ENCODE measurements around the gene CDR2. TPM values are rescaled to one million over a fixed set of nuclear protein-coding genes. Genes with fewer than 3 reads are reported as not detected.

Gene CDR2
- polyA plus RNA-seq, 4 donors: 14.2 to 50.3 (median 45.4) TPM

DNA sequence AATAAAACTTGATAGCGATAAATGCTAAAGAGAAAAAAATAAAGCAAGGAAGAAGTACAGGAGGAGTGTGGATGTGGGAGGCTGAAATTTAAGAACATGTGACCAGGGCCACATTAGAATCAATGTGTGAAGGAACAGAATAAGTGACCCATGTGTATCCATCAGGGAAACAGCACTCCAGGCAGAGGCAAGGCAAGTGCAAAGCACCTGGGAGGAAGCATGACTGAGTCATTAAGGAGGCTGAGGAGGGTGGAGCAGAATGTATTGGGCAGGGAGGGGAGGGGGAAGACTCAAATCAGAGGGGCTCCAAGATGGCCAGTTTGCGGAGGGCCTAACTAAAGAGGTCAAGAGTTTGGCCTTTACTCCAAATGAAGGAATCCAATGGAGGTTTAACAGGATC is 8.0 kb downstream of the CDR2 start:
- peaks cover 10 to 30% (median 17%) of the 10 kb centered on the region in 3 donors for H3K4me1 ChIP-seq (ENCODE audit: control insufficient read depth in 3 of 3, insufficient read depth in 2 of 3, low read depth in 1 of 3, low read length in 2 of 3)
- 95 to 100% (median 96%) methylated on average over 2 of the region's 2 CpGs for WGBS, 3 donors
- FAIRE-seq: no peak

DNA sequence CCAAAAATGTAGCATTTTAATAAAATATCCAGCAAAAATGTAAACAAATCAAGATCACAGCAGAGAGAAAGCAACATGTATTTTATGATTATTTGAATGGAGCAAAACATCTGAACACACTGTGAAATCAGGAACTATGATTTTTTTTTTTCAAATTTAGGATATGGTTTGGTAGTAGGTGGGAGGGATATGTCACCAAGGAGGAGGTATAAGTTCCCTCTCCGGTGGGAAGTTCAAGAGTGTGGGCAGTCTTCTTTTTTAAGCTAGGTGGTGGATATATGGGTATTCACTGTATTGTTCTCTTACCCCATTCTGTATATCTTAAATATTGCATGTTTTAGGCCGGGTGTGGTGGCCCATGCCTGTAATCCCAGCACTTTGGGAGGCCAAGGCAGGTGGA is 10.2 kb downstream of the CDR2 start:
- WGBS, 3 donors: 92 to 95% (median 92%) methylated on average over 2 of the region's 2 CpGs
- no peak overlapping the region for H3K27ac ChIP-seq (ENCODE audit: low read depth in 1 of 3, low read length in 2 of 3)
- FAIRE-seq: no peak
- H3K27me3 ChIP-seq (ENCODE audit: control insufficient read depth in 3 of 3, insufficient read depth in 3 of 3, low read length in 3 of 3): no peaks in the 10 kb centered on the region
- no peaks in the 10 kb centered on the region for H3K9me3 ChIP-seq (ENCODE audit: control insufficient read depth in 2 of 2, insufficient read depth in 1 of 2, low read depth in 1 of 2, low read length in 1 of 2)
- no peak overlapping the region for H3K4me3 ChIP-seq (ENCODE audit: low read depth in 1 of 3, low read length in 3 of 3)
- H3K36me3 ChIP-seq (ENCODE audit: control insufficient read depth in 3 of 3, insufficient read depth in 2 of 3, low read depth in 1 of 3, low read length in 3 of 3): peaks cover 11 to 23% (median 21%) of the 10 kb centered on the region in 3 donors
- peaks cover 9 to 10% (median 10%) of the 10 kb centered on the region in 3 donors for H3K4me1 ChIP-seq (ENCODE audit: control insufficient read depth in 3 of 3, insufficient read depth in 2 of 3, low read depth in 1 of 3, low read length in 2 of 3)
- no peak for DNase-seq

More for the DNA sequence above, 8.0 kb downstream of the CDR2 start:
- no peaks in the 10 kb centered on the region for H3K27me3 ChIP-seq (ENCODE audit: control insufficient read depth in 3 of 3, insufficient read depth in 3 of 3, low read length in 3 of 3)
- H3K27ac ChIP-seq (ENCODE audit: low read depth in 1 of 3, low read length in 2 of 3): no peak overlapping the region
- no peak for DNase-seq
- no peak overlapping the region for H3K4me3 ChIP-seq (ENCODE audit: low read depth in 1 of 3, low read length in 3 of 3)
- H3K9me3 ChIP-seq (ENCODE audit: control insufficient read depth in 2 of 2, insufficient read depth in 1 of 2, low read depth in 1 of 2, low read length in 1 of 2): no peaks in the 10 kb centered on the region
- H3K36me3 ChIP-seq (ENCODE audit: control insufficient read depth in 3 of 3, insufficient read depth in 2 of 3, low read depth in 1 of 3, low read length in 3 of 3): peaks cover 9 to 23% (median 23%) of the 10 kb centered on the region in 3 donors

DNA sequence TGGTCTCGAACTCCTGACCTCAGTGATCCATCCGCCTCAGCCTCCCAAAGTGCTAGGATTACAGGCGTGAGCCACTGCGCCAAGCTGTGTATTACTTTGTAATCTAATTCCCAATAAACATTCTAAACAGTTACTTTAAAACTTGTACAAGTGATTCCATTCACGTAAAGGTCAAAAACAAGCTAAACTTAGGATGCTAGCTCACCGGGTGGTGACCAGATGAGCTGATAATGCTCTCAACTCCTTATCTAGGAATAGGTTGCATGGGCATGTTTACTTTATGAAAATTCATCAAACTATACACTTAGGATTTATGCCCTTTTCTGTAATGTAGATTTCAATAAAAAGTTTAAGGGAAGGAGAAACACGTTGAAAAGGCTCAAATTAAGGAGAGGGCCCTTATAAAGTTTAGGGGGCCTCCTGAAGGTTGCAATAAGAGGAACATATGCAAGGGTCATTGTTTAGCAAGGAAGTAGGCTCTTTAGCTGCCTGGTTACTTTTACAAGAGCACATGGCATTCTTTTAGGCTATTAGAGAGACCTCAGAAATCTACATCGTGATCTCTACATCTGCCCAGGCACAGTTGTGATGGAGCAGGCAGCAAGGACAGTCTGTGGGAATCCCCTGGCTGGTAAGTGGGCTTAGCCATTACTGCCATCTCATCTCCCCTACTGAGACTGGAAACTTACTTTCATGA is 13.3 kb downstream of the CDR2 start:
- H3K4me1 ChIP-seq (ENCODE audit: control insufficient read depth in 3 of 3, insufficient read depth in 2 of 3, low read depth in 1 of 3, low read length in 2 of 3): peaks cover 0 to 2% (median under 1%) of the 10 kb centered on the region in 3 donors
- H3K27me3 ChIP-seq (ENCODE audit: control insufficient read depth in 3 of 3, insufficient read depth in 3 of 3, low read length in 3 of 3): no peaks in the 10 kb centered on the region
- WGBS, 3 donors: 85 to 87% (median 86%) methylated on average over 8 of the region's 8 CpGs
- no peaks in the 10 kb centered on the region for H3K9me3 ChIP-seq (ENCODE audit: control insufficient read depth in 2 of 2, insufficient read depth in 1 of 2, low read depth in 1 of 2, low read length in 1 of 2)
- DNase-seq (no peak), FAIRE-seq (no peak)
- H3K27ac ChIP-seq (ENCODE audit: low read depth in 1 of 3, low read length in 2 of 3): no peak overlapping the region
- H3K4me3 ChIP-seq (ENCODE audit: low read depth in 1 of 3, low read length in 3 of 3): no peak overlapping the region
- peaks cover 11 to 22% (median 22%) of the 10 kb centered on the region in 3 donors for H3K36me3 ChIP-seq (ENCODE audit: control insufficient read depth in 3 of 3, insufficient read depth in 2 of 3, low read depth in 1 of 3, low read length in 3 of 3)

DNA sequence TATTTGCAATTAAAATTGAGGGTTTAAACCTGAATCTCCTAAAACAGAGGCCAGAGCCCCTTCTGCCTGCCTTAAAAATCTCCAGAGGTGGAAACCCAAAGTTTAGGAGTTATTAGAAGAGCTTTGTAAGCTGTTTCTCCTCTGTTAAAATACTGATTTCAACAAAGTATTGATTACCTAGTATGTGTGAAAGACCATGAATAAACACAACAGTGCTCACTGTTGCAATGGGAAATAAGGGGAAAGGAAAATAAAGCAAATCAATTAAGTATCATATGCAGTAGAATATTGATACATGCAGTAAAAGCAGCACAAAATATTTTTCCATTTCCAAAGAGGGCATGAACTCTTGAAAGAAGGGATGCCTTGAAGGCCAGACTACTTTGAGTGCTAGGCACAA is 14.7 kb downstream of the CDR2 start:
- no peak for DNase-seq
- peaks cover 0 to 6% (median 0%) of the 10 kb centered on the region in 3 donors for H3K4me1 ChIP-seq (ENCODE audit: control insufficient read depth in 3 of 3, insufficient read depth in 2 of 3, low read depth in 1 of 3, low read length in 2 of 3)
- H3K27me3 ChIP-seq (ENCODE audit: control insufficient read depth in 3 of 3, insufficient read depth in 3 of 3, low read length in 3 of 3): no peaks in the 10 kb centered on the region
- H3K9me3 ChIP-seq (ENCODE audit: control insufficient read depth in 2 of 2, insufficient read depth in 1 of 2, low read depth in 1 of 2, low read length in 1 of 2): no peaks in the 10 kb centered on the region
- H3K36me3 ChIP-seq (ENCODE audit: control insufficient read depth in 3 of 3, insufficient read depth in 2 of 3, low read depth in 1 of 3, low read length in 3 of 3): peaks cover 7 to 22% (median 22%) of the 10 kb centered on the region in 3 donors
- no peak for FAIRE-seq
- peak overlapping the region in 1 of 3 donors; percentile 40 for H3K27ac ChIP-seq (ENCODE audit: low read depth in 1 of 3, low read length in 2 of 3)
- no peak overlapping the region for H3K4me3 ChIP-seq (ENCODE audit: low read depth in 1 of 3, low read length in 3 of 3)

DNA sequence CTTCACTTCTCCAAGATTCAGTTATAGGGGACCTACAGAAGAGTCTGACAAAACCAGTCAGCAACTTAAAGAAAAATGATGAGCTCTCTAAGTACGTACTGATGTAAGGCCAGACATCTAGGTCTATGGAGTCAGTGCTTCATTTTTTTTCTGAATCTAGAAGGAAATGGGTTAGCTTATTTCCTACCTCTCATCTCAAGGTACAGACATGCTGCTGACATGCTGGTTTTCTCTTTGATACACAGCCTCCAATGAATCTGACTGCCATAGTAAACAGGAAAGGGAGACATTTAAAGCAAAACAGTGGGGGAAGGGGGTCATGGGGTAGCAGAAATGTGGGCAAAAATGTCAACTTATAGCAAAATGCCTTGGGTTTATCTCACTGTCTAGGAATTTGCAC is 16.4 kb downstream of the CDR2 start:
- no peak for FAIRE-seq
- peak in 1 of 2 donors; percentile 28 for DNase-seq
- Histone ChIP-seq H3K4me1 (ENCODE audit: control insufficient read depth in 3 of 3, insufficient read depth in 2 of 3, low read depth in 1 of 3, low read length in 2 of 3) (peaks cover 0 to 14% (median 11%) of the 10 kb centered on the region in 3 donors), H3K27me3 (ENCODE audit: control insufficient read depth in 3 of 3, insufficient read depth in 3 of 3, low read length in 3 of 3) (no peaks in the 10 kb centered on the region), H3K9me3 (ENCODE audit: control insufficient read depth in 2 of 2, insufficient read depth in 1 of 2, low read depth in 1 of 2, low read length in 1 of 2) (no peaks in the 10 kb centered on the region), H3K27ac (ENCODE audit: low read depth in 1 of 3, low read length in 2 of 3) (peak overlapping the region in 2 of 3 donors; percentile 2 to 82), H3K36me3 (ENCODE audit: control insufficient read depth in 3 of 3, insufficient read depth in 2 of 3, low read depth in 1 of 3, low read length in 3 of 3) (peaks cover 4 to 12% (median 10%) of the 10 kb centered on the region in 3 donors), H3K4me3 (ENCODE audit: low read depth in 1 of 3, low read length in 3 of 3) (no peak overlapping the region)
- 69 to 86% (median 78%) methylated on average over 1 of the region's 1 CpG for WGBS, 3 donors

DNA sequence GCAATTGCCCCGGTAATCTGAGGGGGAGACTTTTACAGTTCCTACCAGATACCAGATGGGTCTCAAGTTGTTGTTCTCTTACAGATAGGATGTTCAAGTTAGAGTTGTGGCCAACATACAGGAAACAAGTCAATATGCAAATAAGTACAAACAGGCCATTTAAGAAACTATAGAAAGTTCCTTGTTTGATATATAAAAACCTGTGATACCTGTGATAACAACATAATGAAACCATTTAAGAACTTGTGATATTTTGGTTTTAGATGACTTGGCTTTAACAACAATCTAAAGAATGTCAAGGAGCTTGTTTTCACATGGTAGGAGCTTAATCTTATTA is 16.8 kb downstream of the CDR2 start:
- FAIRE-seq: no peak
- DNase-seq: peak in 1 of 2 donors; percentile 27
- Histone ChIP-seq H3K9me3 (ENCODE audit: control insufficient read depth in 2 of 2, insufficient read depth in 1 of 2, low read depth in 1 of 2, low read length in 1 of 2) (no peaks in the 10 kb centered on the region), H3K4me3 (ENCODE audit: low read depth in 1 of 3, low read length in 3 of 3) (no peak overlapping the region), H3K36me3 (ENCODE audit: control insufficient read depth in 3 of 3, insufficient read depth in 2 of 3, low read depth in 1 of 3, low read length in 3 of 3) (peaks cover 3 to 8% (median 6%) of the 10 kb centered on the region in 3 donors), H3K27me3 (ENCODE audit: control insufficient read depth in 3 of 3, insufficient read depth in 3 of 3, low read length in 3 of 3) (no peaks in the 10 kb centered on the region), H3K27ac (ENCODE audit: low read depth in 1 of 3, low read length in 2 of 3) (peak overlapping the region in 1 of 3 donors; percentile 96), H3K4me1 (ENCODE audit: control insufficient read depth in 3 of 3, insufficient read depth in 2 of 3, low read depth in 1 of 3, low read length in 2 of 3) (peaks cover 2 to 18% (median 11%) of the 10 kb centered on the region in 3 donors)
- 61 to 85% (median 68%) methylated on average over 1 of the region's 1 CpG for whole genome bisulfite sequencing, 3 donors

DNA sequence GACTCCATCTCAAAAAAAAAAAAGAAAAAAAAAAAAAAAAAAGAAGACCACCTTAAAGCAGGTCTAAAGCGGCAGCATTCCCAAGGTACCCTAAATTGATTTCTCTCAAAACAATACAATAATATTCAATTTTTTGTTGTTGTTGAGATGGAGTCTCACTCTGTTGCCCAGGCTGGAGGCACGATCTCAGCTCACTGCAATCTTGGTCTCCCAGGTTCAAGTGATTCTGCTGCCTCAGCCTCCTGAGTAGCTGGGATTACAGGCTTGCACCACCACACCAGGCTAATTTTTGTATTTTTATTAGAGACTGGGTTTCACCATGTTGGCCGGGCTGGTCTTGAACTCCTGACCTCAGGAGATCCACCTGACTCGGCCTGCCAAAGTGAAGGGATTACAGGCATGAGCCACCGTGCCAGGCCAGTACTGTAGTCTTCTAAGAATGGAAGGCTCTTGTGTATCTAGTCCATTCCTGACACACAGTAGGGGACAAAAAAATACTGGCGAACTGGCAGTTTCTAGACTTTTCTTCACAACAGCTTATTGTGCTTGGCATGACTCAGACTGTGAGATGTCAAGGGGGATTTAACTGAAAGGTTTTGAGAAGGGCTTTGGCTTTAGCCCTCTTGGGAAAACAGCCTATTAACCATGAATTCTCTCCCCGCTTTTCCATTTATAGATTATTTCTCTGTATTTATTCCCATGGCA is 17.3 kb downstream of the CDR2 start:
- Histone ChIP-seq H3K4me1 (ENCODE audit: control insufficient read depth in 3 of 3, insufficient read depth in 2 of 3, low read depth in 1 of 3, low read length in 2 of 3) (peaks cover 3 to 23% (median 11%) of the 10 kb centered on the region in 3 donors), H3K36me3 (ENCODE audit: control insufficient read depth in 3 of 3, insufficient read depth in 2 of 3, low read depth in 1 of 3, low read length in 3 of 3) (peaks cover 2 to 8% (median 4%) of the 10 kb centered on the region in 3 donors), H3K27ac (ENCODE audit: low read depth in 1 of 3, low read length in 2 of 3) (peak overlapping the region in 2 of 3 donors; percentile 44 to 96), H3K27me3 (ENCODE audit: control insufficient read depth in 3 of 3, insufficient read depth in 3 of 3, low read length in 3 of 3) (no peaks in the 10 kb centered on the region), H3K4me3 (ENCODE audit: low read depth in 1 of 3, low read length in 3 of 3) (no peak overlapping the region), H3K9me3 (ENCODE audit: control insufficient read depth in 2 of 2, insufficient read depth in 1 of 2, low read depth in 1 of 2, low read length in 1 of 2) (no peaks in the 10 kb centered on the region)
- FAIRE-seq (no peak), DNase-seq (no peak)
- WGBS, 3 donors: 87 to 91% (median 89%) methylated on average over 7 of the region's 7 CpGs

DNA sequence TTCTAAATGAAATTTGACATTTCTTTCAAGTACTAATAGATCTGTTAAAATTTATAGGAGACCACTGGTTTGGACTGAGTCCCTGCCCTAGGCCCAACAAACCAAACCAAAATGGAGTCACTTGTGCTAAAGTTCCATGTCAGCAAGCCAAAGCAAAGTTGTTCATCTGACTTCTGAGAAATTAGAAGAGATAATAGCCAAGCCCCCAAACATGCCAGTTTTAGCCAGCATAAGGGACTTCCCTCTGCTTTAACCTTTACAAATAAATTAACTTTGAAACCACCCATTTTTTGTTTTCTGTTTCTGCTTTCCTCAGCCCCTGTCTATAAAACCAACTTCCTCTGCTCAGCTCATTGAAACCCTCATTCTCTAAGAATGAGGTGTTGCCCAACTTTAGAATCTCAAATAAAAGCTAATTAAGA is 18.9 kb downstream of the CDR2 start:
- no peak for DNase-seq
- Histone ChIP-seq H3K36me3 (ENCODE audit: control insufficient read depth in 3 of 3, insufficient read depth in 2 of 3, low read depth in 1 of 3, low read length in 3 of 3) (peaks cover 0 to 9% (median 4%) of the 10 kb centered on the region in 3 donors), H3K4me3 (ENCODE audit: low read depth in 1 of 3, low read length in 3 of 3) (no peak overlapping the region), H3K9me3 (ENCODE audit: control insufficient read depth in 2 of 2, insufficient read depth in 1 of 2, low read depth in 1 of 2, low read length in 1 of 2) (no peaks in the 10 kb centered on the region), H3K4me1 (ENCODE audit: control insufficient read depth in 3 of 3, insufficient read depth in 2 of 3, low read depth in 1 of 3, low read length in 2 of 3) (peaks cover 3 to 26% (median 13%) of the 10 kb centered on the region in 3 donors), H3K27me3 (ENCODE audit: control insufficient read depth in 3 of 3, insufficient read depth in 3 of 3, low read length in 3 of 3) (no peaks in the 10 kb centered on the region), H3K27ac (ENCODE audit: low read depth in 1 of 3, low read length in 2 of 3) (no peak overlapping the region)
- no peak for FAIRE-seq
